HEK293 (cell line): ENCODE measurements around the gene DRC3.

Experiments used
- CTCF ChIA-PET: fragments of 350-600 bp; formaldehyde crosslinking; extraction: SDS; loops from one replicate; lab custom pipeline; 2021; ENCODE audit warnings: antibody characterized with exemption; lab: Yijun Ruan, JAX
- POLR2A ChIA-PET: fragments of 300-600 bp; formaldehyde crosslinking; extraction: SDS; loops from one replicate; lab custom pipeline; 2020; ENCODE audit warnings: antibody characterized with exemption, inconsistent platforms; lab: Yijun Ruan, JAX
- H3K27ac ChIP-seq: fragments of 200-500 bp; sonication (Bioruptor generic); 2 replicates; pipeline ENCODE4 v1.5.1; 2014; ENCODE audit warnings: low read depth, low read length, control low read depth, inconsistent platforms; ENCODE audit errors: extremely low read depth
- H3K36me3 ChIP-seq, 2 experiments: fragments of 200-500 bp in 1 of 2; sonication (Bioruptor generic) in 1 of 2; 1 replicate in 1 of 2; 2 replicates in 1 of 2; pipeline ENCODE4 v1.5.1; 2014 to 2017; ENCODE audit warnings: inconsistent platforms in 2 of 2, low read length in 2 of 2; ENCODE audit not compliant: control insufficient read depth in 2 of 2, insufficient read depth in 1 of 2
- H3K4me1 ChIP-seq: fragments of 200-500 bp; sonication (Bioruptor generic); 2 replicates; pipeline ENCODE4 v1.5.1; 2014; ENCODE audit warnings: mild to moderate bottlenecking, low read length, inconsistent platforms; ENCODE audit not compliant: control insufficient read depth, insufficient read depth
- H3K4me3 ChIP-seq: 2 replicates; pipeline ENCODE4 v1.5.1; 2011; ENCODE audit warnings: low read depth, mild to moderate bottlenecking, control low read depth, low read length, moderate library complexity
- H3K9me3 ChIP-seq: fragments of 200-500 bp; sonication (Bioruptor generic); 2 replicates; pipeline ENCODE4 v1.5.1; 2014; ENCODE audit warnings: low read depth, low read length, inconsistent platforms; ENCODE audit not compliant: control insufficient read depth, insufficient read depth
- FEZF1 ChIP-seq: fragments of 450-650 bp; formaldehyde crosslinking; IDR thresholded peaks from 2 replicates; pipeline ENCODE4 v1.5.1; 2016; ENCODE audit warnings: missing biosample characterization, missing genetic modification characterization
- HOXD13 ChIP-seq: sonication (generic); formaldehyde crosslinking; IDR thresholded peaks from 2 replicates; pipeline ENCODE4 v1.8.0; 2022; ENCODE audit warnings: missing genetic modification reagents, borderline replicate concordance
- IKZF3 ChIP-seq: fragments of 450-650 bp; IDR thresholded peaks from 2 replicates; pipeline ENCODE4 v1.5.0; 2018; ENCODE audit warnings: missing biosample characterization, mild to moderate bottlenecking, missing genetic modification characterization, moderate library complexity
- INSM2 ChIP-seq: fragments of 450-650 bp; formaldehyde crosslinking; IDR thresholded peaks from 2 replicates; pipeline ENCODE4 v1.5.1; 2016; ENCODE audit warnings: missing biosample characterization, missing genetic modification characterization
- KLF16 ChIP-seq: fragments of 450-650 bp; formaldehyde crosslinking; IDR thresholded peaks from 2 replicates; pipeline ENCODE4 v1.5.1; 2017; ENCODE audit warnings: missing biosample characterization, missing genetic modification characterization
- MYNN ChIP-seq: fragments of 450-650 bp; formaldehyde crosslinking; IDR thresholded peaks from 2 replicates; pipeline ENCODE4 v1.5.1; 2016; ENCODE audit warnings: missing biosample characterization, missing genetic modification characterization, borderline replicate concordance
- OSR2 ChIP-seq: fragments of 450-650 bp; formaldehyde crosslinking; IDR thresholded peaks from 2 replicates; pipeline ENCODE4 v1.5.1; 2016; ENCODE audit warnings: missing biosample characterization, missing genetic modification characterization
- OVOL3 ChIP-seq: fragments of 450-650 bp; formaldehyde crosslinking; IDR thresholded peaks from 2 replicates; pipeline ENCODE4 v1.5.1; 2016; ENCODE audit warnings: missing biosample characterization, missing genetic modification characterization
- SP7 ChIP-seq: fragments of 450-650 bp; formaldehyde crosslinking; IDR thresholded peaks from 2 replicates; pipeline ENCODE4 v1.5.1; 2016; ENCODE audit warnings: missing biosample characterization, missing genetic modification characterization
- WT1 ChIP-seq: fragments of 450-650 bp; formaldehyde crosslinking; IDR thresholded peaks from 2 replicates; pipeline ENCODE4 v1.5.1; 2016; ENCODE audit warnings: missing biosample characterization, missing genetic modification characterization
- ZBTB11 ChIP-seq: fragments of 450-650 bp; formaldehyde crosslinking; conservative IDR thresholded peaks from 2 replicates; pipeline ENCODE4 v1.5.1; 2016; ENCODE audit warnings: low read depth, missing biosample characterization, missing genetic modification characterization
- ZBTB17 ChIP-seq: fragments of 450-650 bp; formaldehyde crosslinking; IDR thresholded peaks from 2 replicates; pipeline ENCODE4 v1.5.1; 2016; ENCODE audit warnings: missing biosample characterization, missing genetic modification characterization
- ZEB2 ChIP-seq: fragments of 450-650 bp; formaldehyde crosslinking; IDR thresholded peaks from 2 replicates; pipeline ENCODE4 v1.5.1; 2016; ENCODE audit warnings: missing biosample characterization, missing genetic modification characterization
- ZNF148 ChIP-seq: fragments of 450-650 bp; formaldehyde crosslinking; IDR thresholded peaks from 2 replicates; pipeline ENCODE4 v1.5.0; 2017; ENCODE audit warnings: missing biosample characterization, missing genetic modification characterization, borderline replicate concordance
- ZNF18 ChIP-seq: fragments of 450-650 bp; formaldehyde crosslinking; IDR thresholded peaks from 2 replicates; pipeline ENCODE4 v1.5.1; 2016; ENCODE audit warnings: missing biosample characterization, missing genetic modification characterization
- ZNF223 ChIP-seq: fragments of 450-650 bp; formaldehyde crosslinking; IDR thresholded peaks from 2 replicates; pipeline ENCODE4 v1.5.1; 2016; ENCODE audit warnings: missing biosample characterization, missing genetic modification characterization
- ZNF24 ChIP-seq: fragments of 450-650 bp; formaldehyde crosslinking; IDR thresholded peaks from 2 replicates; pipeline ENCODE4 v1.5.1; 2016; ENCODE audit warnings: missing biosample characterization, missing genetic modification characterization
- ZNF366 ChIP-seq: fragments of 450-650 bp; formaldehyde crosslinking; conservative IDR thresholded peaks from 2 replicates; pipeline ENCODE4 v1.5.1; 2016; ENCODE audit warnings: missing biosample characterization, missing genetic modification characterization
- ZNF426 ChIP-seq: fragments of 450-650 bp; formaldehyde crosslinking; IDR thresholded peaks from 2 replicates; pipeline ENCODE4 v1.5.1; 2017; ENCODE audit warnings: missing biosample characterization, missing genetic modification characterization, mild to moderate bottlenecking, inconsistent platforms, moderate library complexity
- ZNF501 ChIP-seq: fragments of 450-650 bp; formaldehyde crosslinking; IDR thresholded peaks from 2 replicates; pipeline ENCODE4 v1.5.1; 2016; ENCODE audit warnings: missing biosample characterization, missing genetic modification characterization
- ZNF626 ChIP-seq: fragments of 450-650 bp; sonication (Bioruptor Pico); formaldehyde crosslinking; IDR thresholded peaks from 2 replicates; pipeline ENCODE4 v1.5.1; 2018; ENCODE audit warnings: missing biosample characterization, missing genetic modification characterization, inconsistent platforms
- ZNF692 ChIP-seq: fragments of 450-650 bp; formaldehyde crosslinking; IDR thresholded peaks from 2 replicates; pipeline ENCODE4 v1.5.1; 2016; ENCODE audit warnings: missing biosample characterization, missing genetic modification characterization
- TF ChIP-seq, protein P1 (sequence below): fragments of 450-650 bp; IDR thresholded peaks from 2 replicates; pipeline ENCODE4 v1.5.1; 2018; ENCODE audit warnings: missing biosample characterization, mild to moderate bottlenecking, missing genetic modification characterization
- TF ChIP-seq, protein P2 (sequence below): fragments of 450-650 bp; formaldehyde crosslinking; IDR thresholded peaks from 2 replicates; pipeline ENCODE4 v1.5.1; 2016; ENCODE audit warnings: missing biosample characterization, missing genetic modification characterization

DRC3 gene

DNA sequence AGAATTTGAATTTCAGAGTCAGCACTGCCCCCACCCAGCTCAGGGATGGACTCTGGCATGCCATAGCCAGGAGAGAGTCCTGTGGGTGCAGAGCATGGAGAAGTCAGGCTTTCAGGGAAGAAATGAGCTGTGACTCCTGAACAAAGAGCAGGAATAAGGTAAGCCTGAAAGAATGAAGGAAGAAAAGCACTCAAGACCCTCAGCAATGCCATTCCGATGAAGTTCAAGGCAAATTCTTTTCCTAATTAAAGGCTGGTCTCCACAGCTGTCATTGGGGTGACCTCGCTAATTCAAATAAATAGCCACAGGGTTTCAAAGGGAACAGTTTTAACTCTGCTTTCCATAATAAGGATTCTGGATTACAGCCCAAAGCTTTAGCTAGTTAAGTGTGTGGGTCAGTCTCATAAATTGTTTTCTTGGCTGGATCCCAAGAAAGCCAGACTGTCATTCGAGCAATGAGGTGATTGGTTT lies 32.2 kb upstream of the DRC3 start:
- ChIA-PET CTCF (interaction anchor here (1.0 to 8.4 kb wide), 6 partner anchors 12 to 128 kb away, joined by 3 to 59 read pairs (median 4); no protein-coding TSS in a partner anchor), POLR2A (interaction anchor here (0.6 to 2.9 kb wide), 9 partner anchors 13 to 104 kb away, joined by 3 to 16 read pairs (median 4); partner anchors contain the start of genes ATPAF2, DRC3, GID4 and SREBF1)
- Histone ChIP-seq H3K4me1 (peaks cover 55% of the 10 kb centered on the region), H3K27ac (peak overlapping the region; percentile 67), H3K4me3 (no peak overlapping the region), H3K36me3 (no peaks in the 10 kb centered on the region), H3K9me3 (no peaks in the 10 kb centered on the region)
- TF ChIP-seq ZNF426 (tag by site-specific recombination): no peak
- no peak for TF ChIP-seq ZNF692 (tag by site-specific recombination)
- no peak for TF ChIP-seq ZNF148 (tag by site-specific recombination)
- TF ChIP-seq IKZF3 (tag by site-specific recombination): peak; percentile 78
- peak; percentile 49; the same call in 1 of the 2 replicates for TF ChIP-seq ZBTB11 (tag by site-specific recombination)
- no peak for TF ChIP-seq ZNF626 (tag by site-specific recombination)
- peak; percentile 80 for TF ChIP-seq SP7 (tag by site-specific recombination)
- peak; percentile 22; the same call in 1 of the 2 replicates for TF ChIP-seq ZNF18
- TF ChIP-seq ZNF223: no peak
- TF ChIP-seq FEZF1 (tag by site-specific recombination): peak; percentile 70
- peak; percentile 23; the same call in 1 of the 2 replicates for TF ChIP-seq KLF16 (tag by site-specific recombination)
- peak; percentile 61 for TF ChIP-seq ZNF366
- peak; percentile 61 for TF ChIP-seq WT1 (tag by site-specific recombination)
- TF ChIP-seq, protein P1, sequence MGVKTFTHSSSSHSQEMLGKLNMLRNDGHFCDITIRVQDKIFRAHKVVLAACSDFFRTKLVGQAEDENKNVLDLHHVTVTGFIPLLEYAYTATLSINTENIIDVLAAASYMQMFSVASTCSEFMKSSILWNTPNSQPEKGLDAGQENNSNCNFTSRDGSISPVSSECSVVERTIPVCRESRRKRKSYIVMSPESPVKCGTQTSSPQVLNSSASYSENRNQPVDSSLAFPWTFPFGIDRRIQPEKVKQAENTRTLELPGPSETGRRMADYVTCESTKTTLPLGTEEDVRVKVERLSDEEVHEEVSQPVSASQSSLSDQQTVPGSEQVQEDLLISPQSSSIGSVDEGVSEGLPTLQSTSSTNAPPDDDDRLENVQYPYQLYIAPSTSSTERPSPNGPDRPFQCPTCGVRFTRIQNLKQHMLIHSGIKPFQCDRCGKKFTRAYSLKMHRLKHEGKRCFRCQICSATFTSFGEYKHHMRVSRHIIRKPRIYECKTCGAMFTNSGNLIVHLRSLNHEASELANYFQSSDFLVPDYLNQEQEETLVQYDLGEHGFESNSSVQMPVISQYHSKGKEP: 0 out of 2 replicates have a peak, but pooled peaks have one; percentile 38
- TF ChIP-seq, protein P2, sequence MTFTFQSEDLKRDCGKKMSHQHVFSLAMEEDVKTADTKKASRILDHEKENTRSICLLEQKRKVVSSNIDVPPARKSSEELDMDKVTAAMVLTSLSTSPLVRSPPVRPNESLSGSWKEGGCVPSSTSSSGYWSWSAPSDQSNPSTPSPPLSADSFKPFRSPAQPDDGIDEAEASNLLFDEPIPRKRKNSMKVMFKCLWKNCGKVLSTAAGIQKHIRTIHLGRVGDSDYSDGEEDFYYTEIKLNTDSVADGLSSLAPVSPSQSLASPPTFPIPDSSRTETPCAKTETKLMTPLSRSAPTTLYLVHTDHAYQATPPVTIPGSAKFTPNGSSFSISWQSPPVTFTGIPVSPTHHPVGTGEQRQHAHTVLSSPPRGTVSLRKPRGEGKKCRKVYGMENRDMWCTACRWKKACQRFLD (tag by site-specific recombination): no peak
- peak; percentile 43; the same call in 1 of the 2 replicates for TF ChIP-seq OSR2 (tag by site-specific recombination)
- peak; percentile 43; the same call in 1 of the 2 replicates for TF ChIP-seq INSM2
- no peak for TF ChIP-seq MYNN (tag by site-specific recombination)
- peak; percentile 38 for TF ChIP-seq ZEB2 (tag by site-specific recombination)
- TF ChIP-seq ZNF501 (tag by site-specific recombination): no peak
- TF ChIP-seq OVOL3 (tag by site-specific recombination): no peak
- 0 out of 2 replicates have a peak, but pooled peaks have one; percentile 44 for TF ChIP-seq ZNF24 (tag by site-specific recombination)
- peak; percentile 61; the same call in 1 of the 2 replicates for TF ChIP-seq HOXD13 (CRISPR knock-in tag)
- peak; percentile 77 for TF ChIP-seq ZBTB17 (tag by site-specific recombination)
